ENCODE results near the gene MED23.

DNA sequence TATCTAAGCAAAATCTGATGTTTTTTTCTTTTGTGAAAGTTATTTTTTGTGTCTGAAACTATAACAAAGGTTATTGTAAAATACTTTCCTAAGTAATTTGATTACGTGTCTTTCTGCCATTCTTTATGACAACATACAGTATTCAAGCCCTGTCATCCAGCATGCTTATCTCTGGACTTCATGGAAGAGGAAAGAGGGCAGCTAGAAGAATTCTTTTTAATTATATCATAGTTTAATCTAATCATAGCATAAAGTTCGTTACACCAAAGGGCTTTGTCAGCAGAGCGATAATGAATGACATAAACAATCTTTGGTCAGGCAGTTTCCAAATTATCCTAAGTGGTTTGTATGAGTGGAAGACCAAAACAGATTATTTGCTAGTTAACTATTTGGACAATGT, 12.5 kb upstream of the MED23 start:
- TF ChIP-seq, protein P1, sequence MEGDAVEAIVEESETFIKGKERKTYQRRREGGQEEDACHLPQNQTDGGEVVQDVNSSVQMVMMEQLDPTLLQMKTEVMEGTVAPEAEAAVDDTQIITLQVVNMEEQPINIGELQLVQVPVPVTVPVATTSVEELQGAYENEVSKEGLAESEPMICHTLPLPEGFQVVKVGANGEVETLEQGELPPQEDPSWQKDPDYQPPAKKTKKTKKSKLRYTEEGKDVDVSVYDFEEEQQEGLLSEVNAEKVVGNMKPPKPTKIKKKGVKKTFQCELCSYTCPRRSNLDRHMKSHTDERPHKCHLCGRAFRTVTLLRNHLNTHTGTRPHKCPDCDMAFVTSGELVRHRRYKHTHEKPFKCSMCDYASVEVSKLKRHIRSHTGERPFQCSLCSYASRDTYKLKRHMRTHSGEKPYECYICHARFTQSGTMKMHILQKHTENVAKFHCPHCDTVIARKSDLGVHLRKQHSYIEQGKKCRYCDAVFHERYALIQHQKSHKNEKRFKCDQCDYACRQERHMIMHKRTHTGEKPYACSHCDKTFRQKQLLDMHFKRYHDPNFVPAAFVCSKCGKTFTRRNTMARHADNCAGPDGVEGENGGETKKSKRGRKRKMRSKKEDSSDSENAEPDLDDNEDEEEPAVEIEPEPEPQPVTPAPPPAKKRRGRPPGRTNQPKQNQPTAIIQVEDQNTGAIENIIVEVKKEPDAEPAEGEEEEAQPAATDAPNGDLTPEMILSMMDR (IDR thresholded peaks at IDR 0.05): no peak
- TF ChIP-seq POLR2A (IDR thresholded peaks at IDR 0.05): no peak
